Measurements from ENCODE around the gene SKAP2. TPM values are rescaled to one million over a fixed set of nuclear protein-coding genes. Genes with fewer than 3 reads are reported as not detected.

Gene SKAP2
- total RNA-seq, 1 experiment from 2014 or later: 9.6 TPM

DNA sequence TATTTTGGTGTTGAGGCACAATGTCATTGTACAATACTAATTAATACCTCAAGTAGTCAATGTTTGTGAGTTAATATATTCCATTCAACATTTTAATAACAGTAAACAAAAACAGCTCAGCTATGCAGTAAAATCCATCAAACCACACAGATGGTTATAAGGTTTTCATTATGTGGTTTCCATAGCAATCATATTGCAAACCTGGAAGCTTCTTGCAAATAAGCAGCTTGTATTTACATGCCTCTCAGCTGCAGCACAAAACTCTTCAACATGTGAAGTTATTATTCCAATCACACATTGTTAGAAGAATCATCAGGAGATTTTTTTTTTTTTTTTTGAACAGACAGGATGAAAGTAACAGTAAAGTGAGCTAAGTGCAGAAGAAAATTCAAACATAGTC, 170.2 kb downstream of the SKAP2 start:
- CTCF ChIA-PET: no interaction called here
- no peaks in the 10 kb centered on the region for H3K9me2 ChIP-seq (replicated peaks; ENCODE audit: low read length)
- no peak for DNase-seq

DNA sequence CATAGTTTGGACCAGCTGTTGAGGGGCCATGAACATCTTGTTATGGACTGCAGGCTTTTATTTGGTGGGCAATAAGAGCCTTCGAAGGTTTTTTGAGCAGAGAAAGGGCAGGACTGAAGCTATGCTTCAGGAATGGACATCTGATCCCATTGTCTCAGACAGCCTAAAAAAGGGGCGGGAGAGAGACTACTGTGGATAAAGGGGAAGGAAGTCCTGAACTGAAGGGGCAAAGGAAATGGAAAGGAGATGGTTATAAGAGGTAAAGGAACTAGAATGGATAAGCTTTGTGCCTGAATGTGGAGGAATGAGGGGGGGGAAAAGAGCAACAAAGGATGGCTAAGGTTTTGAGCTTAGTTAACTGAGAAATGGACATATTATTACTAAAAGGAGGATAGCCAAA, 172.5 kb downstream of the SKAP2 start:
- Histone ChIP-seq H3K4me1 (ENCODE audit: insufficient read depth, low read length) (peaks cover 10% of the 10 kb centered on the region; the same call in 1 of the 2 replicates), H3F3A (ENCODE audit: low read length, unreplicated experiment) (no peaks in the 10 kb centered on the region), H3K79me2 (ENCODE audit: low read length) (no peaks in the 10 kb centered on the region), H3K4me2 (ENCODE audit: low read length) (no peak overlapping the region), H3K9me3 (ENCODE audit: low read length) (no peaks in the 10 kb centered on the region), H3K4me3 (ENCODE audit: low read length) (no peak overlapping the region), H3K9me2 (replicated peaks; ENCODE audit: low read length) (no peaks in the 10 kb centered on the region), H3K36me3 (ENCODE audit: low read depth, low read length) (no peaks in the 10 kb centered on the region), H2AFZ (ENCODE audit: low read length) (no peak overlapping the region), H3K27me3 (ENCODE audit: low read length) (no peaks in the 10 kb centered on the region), H3K9ac (ENCODE audit: low read length) (no peak overlapping the region), H4K20me1 (ENCODE audit: low read length) (no peaks in the 10 kb centered on the region), H3K27ac (ENCODE audit: low read length) (no peak overlapping the region)
- CTCF ChIA-PET: interaction anchor here (0.5 to 0.7 kb wide), 2 partner anchors 47 to 484 kb away, joined by 3 to 10 read pairs; no protein-coding TSS in a partner anchor
- TF ChIP-seq EZH2phosphoT487 (IDR thresholded peaks at IDR 0.05; ENCODE audit: borderline replicate concordance, low read length) (no peak), EZH2 (IDR thresholded peaks at IDR 0.05; ENCODE audit: low read length, unreplicated experiment) (no peak)
- TF ChIP-seq, protein P1, sequence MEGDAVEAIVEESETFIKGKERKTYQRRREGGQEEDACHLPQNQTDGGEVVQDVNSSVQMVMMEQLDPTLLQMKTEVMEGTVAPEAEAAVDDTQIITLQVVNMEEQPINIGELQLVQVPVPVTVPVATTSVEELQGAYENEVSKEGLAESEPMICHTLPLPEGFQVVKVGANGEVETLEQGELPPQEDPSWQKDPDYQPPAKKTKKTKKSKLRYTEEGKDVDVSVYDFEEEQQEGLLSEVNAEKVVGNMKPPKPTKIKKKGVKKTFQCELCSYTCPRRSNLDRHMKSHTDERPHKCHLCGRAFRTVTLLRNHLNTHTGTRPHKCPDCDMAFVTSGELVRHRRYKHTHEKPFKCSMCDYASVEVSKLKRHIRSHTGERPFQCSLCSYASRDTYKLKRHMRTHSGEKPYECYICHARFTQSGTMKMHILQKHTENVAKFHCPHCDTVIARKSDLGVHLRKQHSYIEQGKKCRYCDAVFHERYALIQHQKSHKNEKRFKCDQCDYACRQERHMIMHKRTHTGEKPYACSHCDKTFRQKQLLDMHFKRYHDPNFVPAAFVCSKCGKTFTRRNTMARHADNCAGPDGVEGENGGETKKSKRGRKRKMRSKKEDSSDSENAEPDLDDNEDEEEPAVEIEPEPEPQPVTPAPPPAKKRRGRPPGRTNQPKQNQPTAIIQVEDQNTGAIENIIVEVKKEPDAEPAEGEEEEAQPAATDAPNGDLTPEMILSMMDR (conservative IDR thresholded peaks at IDR 0.05; ENCODE audit: low read depth, low read length): no peak
- POLR2A ChIA-PET (ENCODE audit: unreplicated experiment): no interaction called here
- no TSS peak for BruUV-seq (replicated peaks)
- ATAC-seq (no peak), DNase-seq (no peak)
- intact Hi-C loops (cut with micrococcal nuclease): no loop called here

More for the DNA sequence above, 170.2 kb downstream of the SKAP2 start:
- POLR2A ChIA-PET (ENCODE audit: unreplicated experiment): no interaction called here
- Histone ChIP-seq H3K9ac (ENCODE audit: low read length) (no peak overlapping the region), H3K27ac (ENCODE audit: low read length) (no peak overlapping the region), H2AFZ (ENCODE audit: low read length) (no peak overlapping the region), H3K36me3 (ENCODE audit: low read depth, low read length) (no peaks in the 10 kb centered on the region), H3K9me3 (ENCODE audit: low read length) (no peaks in the 10 kb centered on the region), H3K79me2 (ENCODE audit: low read length) (no peaks in the 10 kb centered on the region), H3K4me1 (ENCODE audit: insufficient read depth, low read length) (peaks cover 15% of the 10 kb centered on the region), H3K4me2 (ENCODE audit: low read length) (no peak overlapping the region), H3F3A (ENCODE audit: low read length, unreplicated experiment) (no peaks in the 10 kb centered on the region), H3K27me3 (ENCODE audit: low read length) (no peaks in the 10 kb centered on the region), H4K20me1 (ENCODE audit: low read length) (no peaks in the 10 kb centered on the region), H3K4me3 (ENCODE audit: low read length) (no peak overlapping the region)
- BruUV-seq (replicated peaks): no TSS peak
- intact Hi-C loops (cut with micrococcal nuclease): no loop called here
- ATAC-seq: no peak
- TF ChIP-seq EZH2 (IDR thresholded peaks at IDR 0.05; ENCODE audit: low read length, unreplicated experiment) (no peak), EZH2phosphoT487 (IDR thresholded peaks at IDR 0.05; ENCODE audit: borderline replicate concordance, low read length) (no peak)
- TF ChIP-seq, protein P1 (conservative IDR thresholded peaks at IDR 0.05; ENCODE audit: low read depth, low read length): no peak

DNA sequence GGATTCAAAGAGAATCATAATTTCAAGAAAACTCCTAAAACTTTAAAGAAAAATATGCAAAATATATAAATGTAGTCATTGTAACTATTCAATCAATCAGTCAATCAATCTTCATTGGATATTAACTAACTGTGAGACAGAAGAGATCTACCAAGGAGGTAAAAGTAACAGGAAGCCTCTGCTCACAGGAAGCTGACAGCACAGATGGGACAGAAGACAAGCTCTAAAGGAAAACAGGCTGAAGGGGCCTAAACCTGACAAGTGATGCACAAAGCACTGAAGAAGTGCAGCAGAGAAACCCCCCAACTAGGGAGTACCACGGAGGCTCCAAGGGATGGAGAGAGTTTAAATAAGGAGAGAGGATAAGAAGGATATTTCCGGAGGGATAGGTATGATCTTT, 173.0 kb downstream of the SKAP2 start:
- H3K27me3 ChIP-seq (ENCODE audit: low read length): no peaks in the 10 kb centered on the region
- ATAC-seq (no peak), DNase-seq (no peak)
- no peak overlapping the region for H3K27ac ChIP-seq (ENCODE audit: low read length)
- no peak overlapping the region for H2AFZ ChIP-seq (ENCODE audit: low read length)
- no peaks in the 10 kb centered on the region for H3K9me3 ChIP-seq (ENCODE audit: low read length)
- H3F3A ChIP-seq (ENCODE audit: low read length, unreplicated experiment): no peaks in the 10 kb centered on the region
- no peaks in the 10 kb centered on the region for H3K79me2 ChIP-seq (ENCODE audit: low read length)
- TF ChIP-seq EZH2 (IDR thresholded peaks at IDR 0.05; ENCODE audit: low read length, unreplicated experiment) (no peak), EZH2phosphoT487 (IDR thresholded peaks at IDR 0.05; ENCODE audit: borderline replicate concordance, low read length) (no peak)
- TF ChIP-seq, protein P1 (conservative IDR thresholded peaks at IDR 0.05; ENCODE audit: low read depth, low read length): no peak
- no peaks in the 10 kb centered on the region for H4K20me1 ChIP-seq (ENCODE audit: low read length)
- intact Hi-C loops (cut with micrococcal nuclease): no loop called here
- H3K4me3 ChIP-seq (ENCODE audit: low read length): no peak overlapping the region
- H3K9ac ChIP-seq (ENCODE audit: low read length): no peak overlapping the region
- H3K9me2 ChIP-seq (replicated peaks; ENCODE audit: low read length): no peaks in the 10 kb centered on the region
- no peaks in the 10 kb centered on the region for H3K36me3 ChIP-seq (ENCODE audit: low read depth, low read length)
- no peak overlapping the region for H3K4me2 ChIP-seq (ENCODE audit: low read length)
- CTCF ChIA-PET: interaction anchor here (0.7 kb wide), 1 partner anchor 48 kb away, joined by 3 read pairs; no protein-coding TSS in a partner anchor
- POLR2A ChIA-PET (ENCODE audit: unreplicated experiment): interaction anchor here (0.6 kb wide), 1 partner anchor 419 kb away, joined by 3 read pairs; no protein-coding TSS in a partner anchor
- peaks cover 15% of the 10 kb centered on the region; the same call in 1 of the 2 replicates for H3K4me1 ChIP-seq (ENCODE audit: insufficient read depth, low read length)
- BruUV-seq (replicated peaks): no TSS peak
